IPS-18c (cell line): ENCODE measurements around the gene SYNGR3.

Experiments used
- H3K4me3 ChIP-seq: 2 replicates; pipeline ENCODE4 v1.7.0; 2013; ENCODE audit warnings: low read depth, mild to moderate bottlenecking, low read length, moderate library complexity; ENCODE audit not compliant: insufficient read depth
- H3K9me3 ChIP-seq: one replicate; pipeline ENCODE4 v1.6.1; 2013; ENCODE audit warnings: mild to moderate bottlenecking, low read length, moderate library complexity; ENCODE audit not compliant: control insufficient read depth, insufficient read depth

The SYNGR3 gene

DNA sequence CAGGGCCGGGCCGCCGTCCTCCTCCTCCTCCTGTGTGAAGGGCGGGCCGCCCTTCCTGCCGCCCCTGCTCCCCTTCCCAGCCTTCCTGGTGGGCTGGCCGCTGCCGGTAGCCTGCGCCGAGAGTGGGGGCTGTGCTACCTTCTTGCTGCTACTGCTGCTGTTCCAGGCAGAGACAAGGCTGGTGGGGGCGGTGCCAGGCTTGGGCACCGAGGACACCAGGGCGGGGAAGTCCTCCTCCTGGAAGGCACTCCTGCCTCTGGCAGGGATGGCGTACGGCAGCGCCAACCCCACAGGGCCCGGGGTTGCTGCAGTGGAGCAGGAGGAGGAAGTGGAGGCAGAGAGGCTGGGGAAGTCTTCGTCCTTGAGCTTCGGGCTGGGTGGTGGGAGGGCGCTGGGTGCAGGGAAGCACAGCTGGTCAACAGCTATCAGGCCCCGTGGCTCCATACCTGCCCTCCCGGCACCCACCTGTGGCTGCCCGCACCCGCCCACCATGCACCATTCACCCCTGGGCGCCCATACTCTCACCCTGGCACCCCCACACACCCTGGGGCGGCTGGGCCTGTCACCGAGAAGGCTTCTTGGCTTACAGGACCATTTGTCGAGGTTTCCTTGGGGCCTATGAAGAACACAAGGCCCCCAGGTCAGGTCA lies 10.2 kb downstream of the SYNGR3 start:
- Histone ChIP-seq H3K9me3 (no peaks in the 10 kb centered on the region), H3K4me3 (no peak overlapping the region)

DNA sequence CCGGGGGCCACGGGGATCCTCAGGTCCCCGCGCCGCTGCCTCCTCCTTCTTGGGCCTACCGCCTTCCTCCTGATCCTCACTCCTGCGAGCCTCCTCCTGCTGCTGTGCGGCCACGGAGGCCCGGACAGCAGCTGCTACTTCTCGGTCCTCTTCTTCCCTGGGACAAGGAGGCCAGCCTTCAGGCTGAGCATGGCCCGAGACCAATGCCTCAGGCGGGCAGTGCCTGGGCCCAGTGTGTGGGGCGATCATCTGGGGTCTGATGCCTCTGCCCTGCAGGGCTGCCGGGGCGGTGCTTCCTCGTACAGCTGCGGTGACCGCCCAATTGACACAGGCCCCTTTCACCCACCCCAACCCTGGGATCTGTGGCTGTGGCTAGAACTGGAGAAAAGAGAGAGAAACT lies 11.3 kb downstream of the SYNGR3 start:
- Histone ChIP-seq H3K4me3 (no peak overlapping the region), H3K9me3 (no peaks in the 10 kb centered on the region)

DNA sequence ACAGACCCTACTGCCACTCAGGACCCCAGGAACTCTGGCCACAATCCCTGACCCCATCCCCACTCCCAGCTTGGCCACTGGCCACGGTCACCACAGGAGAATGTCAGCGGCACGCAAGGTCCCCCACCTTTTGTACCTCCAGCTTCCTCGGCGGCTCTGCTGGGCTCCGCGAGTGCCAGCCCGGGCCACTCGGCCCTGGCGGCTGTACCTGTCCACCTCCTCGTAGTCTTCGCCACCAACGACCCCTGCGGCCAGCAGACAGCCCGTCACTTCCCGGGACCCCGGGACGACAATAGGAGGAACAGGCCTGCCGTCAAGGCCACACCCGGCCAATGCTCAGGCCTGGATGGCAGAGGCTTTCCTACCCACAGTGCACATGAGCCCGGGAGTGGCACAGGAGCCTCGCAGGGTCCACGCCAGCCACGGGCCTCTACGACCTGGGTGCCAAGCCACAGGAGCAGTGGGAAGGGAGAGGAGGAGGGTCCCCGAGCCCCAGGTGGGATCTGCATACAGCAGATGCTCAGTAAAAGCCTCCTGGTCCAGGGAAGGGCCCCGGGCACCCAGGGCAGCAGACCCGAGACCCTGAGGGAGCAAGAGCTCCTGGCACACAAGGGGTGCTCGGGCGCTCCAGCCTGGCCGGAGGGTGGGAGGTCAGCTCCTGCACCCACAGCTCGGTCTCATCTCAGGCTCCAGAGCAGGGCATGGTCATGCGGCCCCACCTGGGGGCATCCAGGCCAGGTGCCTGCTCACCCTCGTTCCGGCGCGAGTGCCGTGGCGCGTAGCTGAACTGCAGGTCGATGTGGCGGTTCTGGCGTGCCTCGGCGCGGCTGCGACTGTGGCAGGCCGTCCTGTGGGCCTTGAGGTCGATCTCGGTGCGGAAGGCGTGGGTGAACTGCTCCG lies 11.9 kb downstream of the SYNGR3 start:
- Histone ChIP-seq H3K4me3 (no peak overlapping the region), H3K9me3 (no peaks in the 10 kb centered on the region)

DNA sequence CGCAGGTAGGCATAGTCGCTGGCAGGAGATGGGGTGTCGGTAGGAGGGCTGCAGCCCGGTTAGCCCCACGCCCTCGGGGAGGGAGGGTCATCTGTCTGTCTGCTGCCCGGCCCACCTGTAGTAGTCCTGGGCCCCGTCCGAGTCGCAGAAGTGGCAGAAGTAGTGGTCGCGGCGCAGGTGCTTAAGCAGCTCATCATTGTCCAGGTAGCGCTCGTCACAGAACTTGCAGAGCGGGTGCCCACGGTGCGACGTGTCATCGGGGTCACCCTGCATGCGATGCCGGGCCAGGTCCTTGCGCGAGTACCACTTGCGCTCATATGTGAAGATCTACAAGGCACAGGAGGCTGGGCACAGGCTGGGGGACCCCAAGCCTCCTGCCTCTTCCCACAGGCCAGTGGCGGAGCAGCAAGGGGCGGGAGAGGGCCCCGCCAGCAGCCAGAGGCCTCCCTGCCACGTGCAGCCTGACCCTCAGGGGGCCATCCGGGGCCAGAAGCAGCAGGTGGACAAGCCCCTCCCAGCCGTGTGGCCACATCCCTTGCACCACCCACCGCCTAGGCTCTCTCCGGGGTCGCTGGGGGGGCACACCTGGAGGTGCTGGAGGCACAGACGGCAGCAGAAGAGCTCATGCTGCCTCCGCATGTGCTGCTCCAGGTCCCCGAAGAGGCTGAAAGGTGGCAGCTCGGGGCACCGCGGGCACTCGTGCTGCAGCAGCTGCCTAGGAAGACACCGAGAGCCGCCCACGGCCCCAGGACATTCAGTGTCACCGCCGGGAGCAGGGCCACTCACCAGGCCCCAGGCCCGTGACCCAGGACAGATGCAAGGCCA lies 12.8 kb downstream of the SYNGR3 start:
- H3K4me3 ChIP-seq: no peak overlapping the region

GRCh38 chr16:2003231-2003826 lies 13.6 kb downstream of the SYNGR3 start:
- Histone ChIP-seq H3K9me3 (no peaks in the 10 kb centered on the region), H3K4me3 (no peak overlapping the region)

More for the DNA sequence above, 12.8 kb downstream of the SYNGR3 start:
- no peaks in the 10 kb centered on the region for H3K9me3 ChIP-seq

DNA sequence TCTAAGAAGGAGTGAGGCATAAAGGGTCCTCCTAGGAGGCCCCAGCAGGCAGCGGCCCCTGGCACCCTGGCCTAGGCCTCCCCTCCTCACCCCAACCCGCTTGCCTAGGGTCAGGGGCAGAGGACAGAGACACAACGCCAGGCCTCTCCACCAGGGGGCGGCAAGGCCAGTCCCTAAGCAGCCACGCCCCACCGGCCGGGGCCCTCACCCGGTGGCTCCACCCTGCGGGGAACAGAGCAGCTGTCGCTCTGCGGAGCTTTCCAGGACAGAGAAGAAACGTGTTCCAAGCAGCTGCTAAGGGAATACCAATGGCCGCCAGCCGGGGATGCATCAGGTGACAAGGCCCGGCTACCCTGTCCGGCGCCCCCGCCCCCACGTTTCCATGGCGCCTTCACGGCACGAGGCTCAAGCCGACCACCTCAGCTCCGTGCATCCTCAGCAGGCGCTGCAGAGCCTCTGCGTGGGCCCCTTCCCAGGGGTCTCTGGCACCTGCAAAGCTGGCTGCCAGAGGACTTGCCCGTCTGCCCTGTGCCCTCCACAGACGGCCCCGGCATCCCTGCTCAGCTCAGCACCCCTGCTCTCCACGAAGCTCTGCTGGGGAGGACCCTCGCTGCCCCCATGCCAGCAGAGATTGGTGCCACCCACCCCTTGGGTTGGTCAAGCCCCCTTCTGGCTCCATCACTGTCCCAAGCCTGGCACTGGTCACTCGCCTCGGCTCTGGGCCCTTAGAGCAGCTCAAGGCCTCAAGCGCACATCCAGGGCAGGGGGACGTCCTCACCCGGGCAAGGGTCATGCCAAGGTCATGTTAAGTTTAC lies 14.3 kb downstream of the SYNGR3 start:
- Histone ChIP-seq H3K9me3 (no peaks in the 10 kb centered on the region), H3K4me3 (peak overlapping the region; percentile 6; the same call in 1 of the 2 replicates)

GRCh38 chr16:2004795-2005517 lies 15.2 kb downstream of the SYNGR3 start:
- Histone ChIP-seq H3K9me3 (no peaks in the 10 kb centered on the region), H3K4me3 (no peak overlapping the region)

- Histone ChIP-seq H3K9me3 (no peaks in the 10 kb centered on the region), H3K4me3 (no peak overlapping the region)
Measured at GRCh38 chr16:2005646-2006045, 15.9 kb downstream of the SYNGR3 start.

DNA sequence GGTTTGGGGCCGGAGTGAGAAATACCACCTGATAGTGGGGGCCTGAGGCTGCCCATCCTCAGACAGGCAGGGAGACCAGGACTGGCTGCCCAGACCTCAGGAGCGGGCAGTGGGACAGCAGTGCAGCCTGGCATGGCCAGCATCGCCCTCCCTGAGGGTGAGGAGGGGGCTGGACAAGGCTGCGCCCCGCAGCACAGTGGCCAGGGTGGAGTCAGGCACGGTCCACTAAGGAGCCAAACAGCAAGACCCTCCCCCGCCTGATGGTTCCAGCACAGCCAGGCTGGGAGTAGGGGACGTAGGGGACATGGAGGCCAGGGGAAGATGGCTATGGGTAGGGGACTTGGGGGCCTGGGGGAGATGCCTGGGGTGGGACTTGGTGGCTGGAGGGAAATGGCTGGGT lies 16.5 kb downstream of the SYNGR3 start:
- Histone ChIP-seq H3K9me3 (no peaks in the 10 kb centered on the region), H3K4me3 (no peak overlapping the region)

DNA sequence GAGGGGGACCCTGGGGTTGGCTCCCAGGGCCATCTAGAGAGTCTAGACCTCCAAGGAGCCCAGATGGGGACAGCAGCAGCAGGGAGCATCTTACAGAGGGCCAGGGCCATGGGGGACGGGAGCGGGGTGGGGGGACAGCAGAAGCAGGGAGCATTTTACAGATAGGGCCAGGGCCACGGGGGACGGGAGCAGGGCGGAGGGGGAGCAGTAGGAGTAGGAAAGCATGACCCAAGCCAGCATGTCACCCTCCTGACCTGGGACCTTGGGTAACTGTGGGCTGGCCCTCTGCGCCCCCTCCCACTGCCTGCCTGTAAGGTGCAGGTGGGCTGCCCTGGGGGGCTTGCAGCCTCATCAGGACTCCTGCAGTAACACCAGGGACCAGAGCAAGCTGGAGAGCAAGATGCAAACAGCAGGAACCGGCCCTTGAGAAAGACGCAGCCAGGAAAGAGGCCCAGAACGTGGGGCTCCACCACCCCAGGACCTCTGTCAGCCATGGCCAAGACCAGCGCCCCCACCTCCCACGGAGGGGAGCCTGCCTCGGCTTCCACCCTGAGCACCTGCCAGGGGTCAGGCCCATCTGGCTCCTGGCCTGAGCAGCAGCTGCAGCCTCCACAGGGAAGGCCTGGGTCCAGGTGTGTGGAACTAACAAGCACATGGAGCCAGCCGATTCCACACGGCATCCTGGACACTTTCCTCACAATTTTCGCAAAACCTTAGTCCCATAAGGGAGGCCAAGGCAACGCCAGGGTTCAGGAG lies 17.5 kb downstream of the SYNGR3 start:
- Histone ChIP-seq H3K4me3 (peak overlapping the region; percentile 15), H3K9me3 (no peaks in the 10 kb centered on the region)

DNA sequence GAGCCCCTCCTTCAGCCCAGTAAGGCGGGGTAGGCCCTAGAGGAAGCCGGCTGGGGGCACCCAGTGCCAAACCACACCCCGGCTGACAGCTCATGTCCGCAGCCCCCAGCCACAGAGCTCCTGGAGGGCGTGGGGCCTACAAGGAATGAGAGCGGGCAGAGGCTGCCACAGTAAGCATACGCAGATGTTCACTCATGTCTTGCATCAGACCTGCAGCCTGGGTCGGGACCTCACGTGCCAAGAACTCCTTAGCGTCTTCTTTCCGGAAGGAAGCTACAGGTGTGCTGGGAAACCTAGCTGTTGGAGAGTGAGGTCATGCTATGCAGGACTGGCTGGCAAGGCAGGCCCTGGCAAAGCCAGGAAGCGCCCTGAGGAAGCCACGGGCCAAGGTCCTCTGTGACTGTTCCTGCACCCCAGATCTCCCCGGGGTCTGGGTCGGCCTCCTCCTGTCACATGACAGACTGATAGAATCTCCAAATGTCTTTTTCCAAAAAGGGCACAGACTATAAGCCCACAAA lies 18.3 kb downstream of the SYNGR3 start:
- H3K9me3 ChIP-seq: no peaks in the 10 kb centered on the region
- H3K4me3 ChIP-seq: peak overlapping the region; percentile 15

GRCh38 chr16:2008631-2009163 lies 18.9 kb downstream of the SYNGR3 start:
- H3K9me3 ChIP-seq: no peaks in the 10 kb centered on the region
- H3K4me3 ChIP-seq: peak overlapping the region; percentile 93

DNA sequence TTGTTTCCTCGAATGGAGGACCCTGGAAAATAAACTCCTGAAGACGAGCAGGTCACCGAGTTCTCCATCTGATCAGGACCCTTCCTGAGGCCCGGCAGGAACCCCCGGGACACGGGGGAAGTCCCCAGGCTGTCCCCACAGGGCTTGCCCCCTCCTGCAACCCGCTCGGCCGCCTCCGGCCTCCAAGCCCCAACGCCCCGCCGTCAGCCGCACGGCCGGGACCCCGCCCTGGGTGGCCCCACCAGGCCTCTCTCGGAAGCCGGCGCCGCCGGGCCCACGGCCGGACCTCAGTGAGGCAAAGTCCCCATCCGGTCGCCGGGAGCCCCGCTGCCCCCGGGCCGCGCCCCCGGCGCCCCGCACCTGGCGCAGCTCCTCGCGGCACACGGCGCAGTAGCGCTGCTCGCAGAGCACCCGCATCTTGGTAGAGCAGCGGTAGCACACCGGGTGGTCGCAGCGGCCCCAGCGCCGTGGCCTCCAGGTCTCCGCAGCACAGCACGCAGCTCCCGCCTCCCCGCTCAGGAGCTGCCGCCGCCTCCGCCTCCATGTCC lies 19.5 kb downstream of the SYNGR3 start:
- peak overlapping the region; percentile 93 for H3K4me3 ChIP-seq
- H3K9me3 ChIP-seq: no peaks in the 10 kb centered on the region

DNA sequence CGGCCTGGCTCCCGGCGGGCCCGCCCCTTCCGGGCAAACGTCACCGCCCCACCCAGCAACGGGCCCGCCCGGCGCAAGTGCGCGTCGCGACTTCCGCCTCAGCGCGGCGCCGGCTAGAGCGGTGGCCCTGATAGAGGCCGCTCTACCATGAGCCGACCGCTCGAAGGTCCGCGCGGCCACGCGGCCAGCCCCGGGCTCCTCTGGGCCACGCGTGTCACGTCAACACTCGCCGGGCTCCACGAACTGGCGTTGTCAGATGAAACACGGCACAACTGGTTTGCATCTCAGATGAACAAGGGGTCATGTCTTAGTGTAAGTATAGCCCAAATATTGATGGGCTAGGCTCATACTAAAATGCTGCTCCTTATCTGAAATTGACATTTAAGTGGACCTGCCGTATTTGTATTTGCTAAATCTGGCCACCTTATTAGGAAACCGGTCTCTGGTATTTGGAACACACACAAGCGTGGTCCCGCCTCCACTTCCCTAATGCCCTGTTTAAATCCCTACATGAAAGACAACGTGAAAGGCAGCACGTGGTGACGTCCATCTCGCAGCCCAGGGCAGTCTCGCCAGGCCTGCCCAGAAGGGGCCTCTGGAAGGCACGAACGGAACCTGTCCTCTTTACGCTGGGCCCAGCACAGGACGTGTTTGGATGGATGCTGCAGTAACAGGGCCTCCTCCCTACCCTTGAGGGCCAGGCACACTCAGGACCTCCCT lies 20.2 kb downstream of the SYNGR3 start, which contains the start of gene ZNF598:
Gene ZNF598, minus strand, starts transcription at position 31 of the 720 bp plus-strand sequence.
- H3K4me3 ChIP-seq: peak within 1 kb of the TSS; percentile 96

More for the DNA sequence above, 20.2 kb downstream of the SYNGR3 start, which contains the start of gene ZNF598:
- H3K9me3 ChIP-seq: no peaks in the 10 kb centered on the region
